Activated CD4-positive, alpha-beta T cell treated with anti-CD3 and anti-CD28 coated beads, Interleukin-10, Interleukin-2, amounts not matched to agents 100 ng/mL and 50 ng/mL, durations not matched to agents 16 hours and 8 hours (primary cell): ENCODE data around the gene SNX6.
A peak's percentile ranks its signal among the peaks of the same experiment; 100 is the strongest.
"Not testable (repeated sequence)": the region's sequence is repeated elsewhere in the genome, so short reads cannot be mapped to it uniquely, and the experiment has no call there.

Experiments used
- DNase-seq: peaks from one replicate; pipeline ENCODE4 v3.0.0-alpha.2; 2020

SNX6 gene

DNA sequence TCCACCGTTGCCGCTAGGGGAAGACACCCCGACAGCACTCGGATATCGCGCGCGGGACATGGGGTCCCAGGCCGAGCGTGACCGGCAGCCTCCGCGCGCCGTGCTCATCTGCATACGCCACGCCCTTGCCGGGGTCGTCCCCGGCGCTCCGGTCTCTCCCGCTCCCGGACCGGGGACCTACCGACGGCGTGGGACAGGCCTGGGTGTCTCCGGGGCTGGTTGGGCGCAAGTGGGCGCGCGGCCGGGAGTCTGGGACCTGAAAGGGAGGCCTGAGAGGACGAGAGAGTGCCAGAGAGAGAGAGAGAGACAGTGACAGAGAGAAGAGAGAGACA, 73.5 kb downstream of the SNX6 start:
- DNase-seq: not testable (repeated sequence)

DNA sequence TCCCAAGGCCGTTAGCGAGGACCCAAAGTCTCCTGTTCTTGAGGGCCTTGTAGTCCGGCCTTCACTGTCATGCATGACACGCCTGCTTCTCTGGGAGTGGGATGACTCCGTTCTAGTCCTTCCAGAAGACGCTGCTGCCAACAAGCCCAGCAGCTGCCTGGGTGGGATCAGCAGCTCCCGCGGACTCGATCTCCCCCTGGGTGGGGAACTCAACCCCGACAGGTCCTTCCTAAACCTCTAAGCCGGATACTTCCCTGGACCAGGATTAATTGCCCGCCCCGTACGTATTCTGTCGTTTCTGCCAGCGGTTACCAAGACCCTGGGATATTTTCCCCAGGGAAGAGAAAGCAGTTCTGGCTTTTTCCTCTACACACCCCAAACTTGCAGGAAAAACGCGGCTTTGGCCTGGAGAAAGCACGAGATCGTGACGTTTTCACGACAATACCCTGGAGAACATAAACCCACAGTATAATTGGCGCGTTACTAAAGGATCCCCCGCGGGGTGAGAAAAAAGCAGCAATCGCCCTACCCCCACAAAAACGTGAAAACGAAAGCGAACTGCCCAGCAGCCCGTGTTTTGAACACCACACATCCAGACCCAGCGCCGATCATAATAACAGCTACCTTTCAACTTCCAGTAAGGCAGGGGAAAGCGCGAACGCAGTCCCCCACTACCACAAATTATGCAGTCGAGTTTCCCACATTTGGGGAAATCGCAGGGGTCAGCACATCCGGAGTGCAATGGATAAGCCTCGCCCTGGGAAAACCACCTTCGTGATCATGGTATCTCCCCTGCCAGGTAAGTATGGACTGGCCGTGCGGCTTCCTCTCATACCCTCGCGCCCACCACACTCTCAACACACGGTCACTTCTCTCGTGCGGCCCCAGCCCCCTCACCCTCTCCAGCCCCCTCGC, 74.1 kb downstream of the SNX6 start:
- DNase-seq: not testable (repeated sequence)

DNA sequence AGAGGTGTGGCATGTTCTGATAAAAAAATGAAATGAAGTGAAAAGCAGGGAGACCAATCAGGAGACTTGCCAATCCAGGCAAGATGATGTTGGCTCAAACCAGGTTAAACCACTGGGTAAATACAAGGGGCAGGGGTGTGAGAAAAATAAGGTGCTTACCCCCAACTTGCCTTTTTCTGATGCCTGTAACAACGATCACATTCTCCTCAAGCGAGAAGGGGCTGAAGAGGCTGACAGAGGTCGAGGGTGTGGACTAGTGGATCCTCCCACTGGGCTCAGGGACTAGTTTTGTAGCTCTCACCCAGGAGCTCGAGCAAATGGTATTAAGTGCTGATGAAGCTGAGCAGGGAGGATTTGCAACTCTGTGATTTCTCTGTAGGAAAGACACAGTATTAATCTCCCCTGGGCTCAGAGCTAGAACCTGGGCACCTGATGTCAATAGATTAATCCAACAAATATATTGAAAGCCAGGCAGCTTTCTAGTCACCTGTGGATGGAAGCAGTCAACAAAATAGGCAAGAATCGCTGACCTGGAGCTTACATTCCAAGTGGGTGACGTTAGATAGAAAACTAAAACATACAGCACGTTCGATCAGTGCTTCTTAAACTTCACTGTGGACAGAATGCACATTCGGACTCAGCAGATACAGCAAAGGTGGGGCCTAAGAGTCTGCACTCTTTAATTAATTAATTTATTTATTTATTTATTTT, 75.3 kb downstream of the SNX6 start:
- peak; percentile 19 for DNase-seq

DNA sequence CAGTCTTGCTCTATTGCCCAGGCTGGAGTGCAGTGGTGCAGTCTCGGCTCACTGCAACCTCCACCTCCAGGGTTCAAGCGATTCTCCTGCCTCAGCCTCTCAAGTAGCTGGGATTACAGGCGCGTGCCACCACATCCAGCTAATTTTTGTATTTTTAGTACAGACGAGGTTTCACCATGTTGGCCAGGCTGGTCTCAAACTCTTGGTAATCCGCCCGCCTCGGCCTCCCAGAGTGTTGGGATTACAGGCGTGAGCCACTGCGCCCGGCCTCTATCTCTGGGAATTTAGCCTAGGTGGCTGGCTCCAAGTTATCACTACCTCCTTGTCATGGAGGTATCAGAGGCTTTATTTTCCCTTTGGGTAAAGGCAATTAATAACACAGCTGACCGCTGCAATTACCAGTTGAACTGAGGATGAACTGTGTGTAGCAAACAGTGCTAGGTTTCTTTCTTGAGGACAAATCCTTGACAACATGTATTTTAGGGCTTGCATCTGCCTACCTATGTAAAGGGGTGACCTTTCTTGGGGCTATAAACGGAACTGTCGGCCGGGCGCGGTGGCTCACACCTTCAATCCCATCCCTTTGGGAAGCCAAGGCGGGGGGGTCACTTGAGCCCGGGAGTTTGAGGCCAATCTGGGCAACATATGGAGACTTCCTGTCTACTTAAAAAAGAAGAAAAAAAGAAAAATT, 80.5 kb downstream of the SNX6 start:
- not testable (repeated sequence) for DNase-seq

DNA sequence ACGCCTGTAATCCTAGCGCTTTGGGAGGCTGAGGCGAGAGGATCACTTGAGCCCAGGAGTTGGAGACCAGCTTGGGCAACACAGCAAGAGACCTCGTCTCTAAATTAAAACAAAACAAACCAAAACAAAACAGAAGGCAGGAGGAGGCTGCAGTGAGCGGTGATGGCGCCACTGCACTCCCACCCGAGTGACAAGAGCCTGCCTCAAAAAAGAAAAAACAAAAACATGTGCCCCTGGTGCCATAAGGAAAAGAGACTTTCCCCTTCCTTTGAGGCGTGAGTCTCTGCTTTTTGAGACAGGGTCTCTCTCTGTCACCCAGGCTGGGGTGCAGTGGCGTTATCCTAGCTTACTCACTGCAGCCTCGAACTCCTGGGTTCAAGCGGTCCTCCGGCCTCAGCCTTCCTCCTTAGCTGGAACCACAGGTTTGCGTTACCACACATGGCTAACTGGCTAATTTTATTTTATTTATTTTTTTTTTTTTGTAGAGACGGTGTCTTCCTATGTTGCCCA, 81.4 kb downstream of the SNX6 start:
- no peak for DNase-seq

- not testable (repeated sequence) for DNase-seq
Observed at GRCh38 chr14:34547136-34547520, 82.8 kb downstream of the SNX6 start.

DNA sequence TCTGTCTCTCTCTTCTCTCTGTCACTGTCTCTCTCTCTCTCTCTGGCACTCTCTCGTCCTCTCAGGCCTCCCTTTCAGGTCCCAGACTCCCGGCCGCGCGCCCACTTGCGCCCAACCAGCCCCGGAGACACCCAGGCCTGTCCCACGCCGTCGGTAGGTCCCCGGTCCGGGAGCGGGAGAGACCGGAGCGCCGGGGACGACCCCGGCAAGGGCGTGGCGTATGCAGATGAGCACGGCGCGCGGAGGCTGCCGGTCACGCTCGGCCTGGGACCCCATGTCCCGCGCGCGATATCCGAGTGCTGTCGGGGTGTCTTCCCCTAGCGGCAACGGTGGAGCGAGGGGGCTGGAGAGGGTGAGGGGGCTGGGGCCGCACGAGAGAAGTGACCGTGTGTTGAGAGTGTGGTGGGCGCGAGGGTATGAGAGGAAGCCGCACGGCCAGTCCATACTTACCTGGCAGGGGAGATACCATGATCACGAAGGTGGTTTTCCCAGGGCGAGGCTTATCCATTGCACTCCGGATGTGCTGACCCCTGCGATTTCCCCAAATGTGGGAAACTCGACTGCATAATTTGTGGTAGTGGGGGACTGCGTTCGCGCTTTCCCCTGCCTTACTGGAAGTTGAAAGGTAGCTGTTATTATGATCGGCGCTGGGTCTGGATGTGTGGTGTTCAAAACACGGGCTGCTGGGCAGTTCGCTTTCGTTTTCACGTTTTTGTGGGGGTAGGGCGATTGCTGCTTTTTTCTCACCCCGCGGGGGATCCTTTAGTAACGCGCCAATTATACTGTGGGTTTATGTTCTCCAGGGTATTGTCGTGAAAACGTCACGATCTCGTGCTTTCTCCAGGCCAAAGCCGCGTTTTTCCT, 83.4 kb downstream of the SNX6 start:
- DNase-seq: not testable (repeated sequence)

DNA sequence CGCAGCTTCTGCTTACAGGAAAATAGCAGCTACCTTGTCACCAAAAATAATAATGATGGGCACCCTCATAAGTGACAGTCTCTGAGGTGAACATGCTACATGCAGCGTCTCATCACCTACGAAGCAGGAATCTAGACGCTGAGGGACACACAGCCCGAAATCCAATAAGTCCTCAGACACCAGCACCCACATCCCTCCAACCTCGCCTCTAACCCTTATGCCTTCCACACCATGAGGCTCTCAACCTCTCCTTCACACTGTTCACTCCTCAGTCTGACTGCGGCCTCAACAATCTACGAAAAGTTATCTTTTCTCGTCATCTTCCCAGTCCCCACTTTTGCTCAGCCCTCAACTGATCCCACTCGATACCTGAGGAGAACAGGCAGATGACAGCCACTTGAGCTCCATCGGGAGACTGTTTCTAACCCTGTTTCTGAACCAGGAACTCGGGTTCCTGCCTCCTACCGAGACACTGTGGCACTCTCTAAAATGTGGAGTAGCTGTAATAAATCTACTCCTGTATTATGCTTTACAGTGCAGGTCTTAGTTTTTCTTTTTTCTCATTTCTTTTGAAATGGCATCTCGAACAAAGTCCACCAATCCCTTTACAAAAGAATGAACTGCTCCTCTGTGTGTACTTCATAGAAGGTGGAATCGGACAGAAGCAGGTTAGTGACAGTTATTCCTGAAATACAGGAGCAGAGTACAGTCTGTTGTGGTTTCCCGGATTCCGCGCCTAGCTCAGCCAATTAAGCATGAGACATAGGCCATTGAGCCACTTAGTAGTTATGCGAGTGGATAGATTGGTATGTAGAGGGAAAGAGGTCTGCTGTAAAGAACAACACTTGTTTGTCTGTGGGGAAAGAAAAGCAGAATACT, 89.5 kb downstream of the SNX6 start:
- DNase-seq: not testable (repeated sequence)

DNA sequence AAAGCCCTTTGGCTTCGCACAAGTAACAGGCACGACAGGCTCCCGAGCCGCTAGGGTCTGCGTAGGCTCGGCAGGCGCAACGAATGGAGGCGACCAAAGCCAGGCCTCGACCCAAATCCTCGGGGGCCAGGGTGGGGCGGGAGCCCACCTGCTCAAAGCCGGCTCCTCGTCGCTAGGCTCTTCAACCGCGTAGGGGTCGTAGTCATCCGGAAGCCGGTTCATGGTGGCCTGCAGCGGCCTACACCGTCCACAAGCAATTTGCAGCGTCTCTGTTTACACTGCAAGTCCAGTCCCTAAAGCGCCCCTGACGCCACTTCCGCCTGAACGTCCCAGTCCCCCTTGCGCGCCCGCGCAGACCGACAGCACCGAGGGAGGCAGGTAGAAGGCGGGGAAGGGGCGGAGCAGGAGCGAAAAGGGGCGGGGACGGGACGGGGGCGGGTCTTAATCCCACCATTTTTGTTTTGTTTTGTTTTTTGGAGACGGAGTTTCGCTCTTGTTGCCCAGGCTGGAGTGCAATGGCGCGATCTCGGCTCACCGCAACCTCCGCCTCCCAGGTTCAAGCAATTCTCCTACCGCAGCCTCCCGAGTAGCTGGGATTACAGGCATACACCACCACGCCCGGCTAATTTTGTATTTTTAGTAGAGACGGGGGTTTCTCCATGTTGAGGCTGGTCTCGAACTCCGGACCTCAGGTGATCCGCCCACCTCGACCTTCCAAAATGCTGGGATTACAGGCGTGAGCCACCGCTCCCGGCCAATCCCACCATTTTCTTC, 90.4 kb downstream of the SNX6 start, which contains the start of gene EAPP:
Gene EAPP (minus strand): TSS at position 295 of the 774 bp plus-strand sequence. CDS start 73 bp downstream, at position 222.
- peak; percentile 98 for DNase-seq

- peak; percentile 8 for DNase-seq
Observed at GRCh38 chr14:34538871-34539406, 91.0 kb downstream of the SNX6 start.

DNA sequence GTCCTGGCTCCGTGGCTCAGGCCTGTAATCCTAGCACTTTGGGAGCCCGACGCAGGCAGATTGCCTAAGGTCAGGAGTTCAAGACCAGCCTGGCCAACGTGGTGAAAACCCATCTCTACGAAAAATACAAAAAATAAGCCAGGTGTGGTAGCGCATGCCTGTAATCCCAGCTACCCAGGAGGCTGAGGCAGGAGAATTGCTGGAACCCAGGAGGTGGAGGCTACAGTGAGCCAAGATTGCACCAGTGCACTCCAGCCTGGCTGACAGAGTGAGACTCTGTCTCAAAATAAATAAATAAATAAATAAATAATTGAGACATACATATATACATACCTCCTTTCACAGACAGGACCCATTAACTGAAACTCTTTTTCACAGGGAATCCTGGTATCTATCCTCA, 91.9 kb downstream of the SNX6 start:
- DNase-seq: not testable (repeated sequence)

DNA sequence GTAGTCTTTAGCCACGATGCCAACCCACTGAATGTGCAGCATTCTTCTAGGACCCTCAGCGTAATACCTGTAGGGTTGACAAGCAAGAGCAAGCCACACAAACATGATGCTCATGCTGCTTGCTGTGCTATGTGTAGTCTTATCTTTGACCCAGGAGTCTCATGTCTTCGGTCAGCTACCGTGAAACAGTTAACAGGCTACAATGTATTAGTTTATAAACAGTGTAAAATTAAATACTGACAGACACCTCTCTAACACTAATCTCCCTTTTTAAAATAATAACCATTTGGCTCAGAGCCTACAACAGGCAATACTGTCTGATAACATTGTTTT, 92.3 kb downstream of the SNX6 start:
- DNase-seq: no peak

DNA sequence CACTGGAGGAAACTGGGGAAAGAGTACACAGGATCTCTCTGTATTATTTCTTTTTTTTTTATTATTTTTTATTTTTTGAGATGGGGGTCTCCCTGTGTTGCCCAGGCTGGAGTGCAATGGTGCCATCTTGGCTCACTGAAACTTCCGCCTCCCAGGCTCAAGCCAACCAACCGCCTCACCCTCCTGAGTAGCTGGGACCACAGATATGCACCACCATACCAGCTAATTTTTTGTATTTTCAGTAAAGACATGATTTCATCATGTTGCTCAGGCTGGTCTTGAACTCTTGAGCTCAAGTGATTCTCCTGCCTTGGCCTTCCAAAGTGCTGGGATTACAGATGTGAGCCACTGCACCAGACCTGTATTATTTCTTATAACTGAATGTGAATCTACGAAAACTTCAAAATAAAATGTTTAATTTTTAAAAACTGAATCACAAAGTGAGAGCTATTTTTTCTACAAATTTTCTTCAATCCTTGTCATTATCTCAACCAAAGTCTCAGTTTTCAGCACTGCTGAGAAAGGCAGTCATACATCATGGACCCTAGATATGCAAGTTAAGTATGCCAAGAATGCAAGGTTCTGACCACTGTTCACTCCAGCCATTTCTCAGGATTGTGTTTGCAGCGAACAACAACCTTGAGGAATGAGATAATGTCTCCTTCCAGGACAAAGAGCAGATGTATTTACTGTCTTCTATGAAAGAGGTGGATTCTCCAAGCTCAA, 92.8 kb downstream of the SNX6 start:
- DNase-seq: no peak

GRCh38 chr14:34527591-34527990, 102.4 kb downstream of the SNX6 start:
- DNase-seq: no peak

GRCh38 chr14:34524216-34524615, 105.7 kb downstream of the SNX6 start:
- not testable (repeated sequence) for DNase-seq

DNA sequence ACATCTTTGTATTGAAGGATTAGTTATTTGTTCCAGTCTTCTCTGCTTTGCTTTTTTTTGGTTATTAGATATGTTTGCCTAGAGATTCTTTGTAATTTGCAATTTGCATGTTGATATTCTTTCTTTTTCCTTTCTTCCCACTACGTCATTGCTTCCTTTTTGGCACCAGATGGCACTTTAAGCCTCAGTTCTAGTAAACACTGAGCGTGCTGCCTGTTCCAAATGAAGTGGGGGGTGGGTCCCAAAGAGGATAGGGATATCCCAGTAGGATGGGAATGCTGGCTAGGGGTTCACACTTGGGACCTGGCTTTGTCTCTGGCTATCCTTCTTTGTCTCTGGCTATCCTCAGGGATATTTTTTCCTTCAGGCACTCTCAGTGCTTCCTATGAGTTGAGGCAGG, 107.5 kb downstream of the SNX6 start:
- DNase-seq: no peak

- not testable (repeated sequence) for DNase-seq
Observed at GRCh38 chr14:34521071-34521470, 108.9 kb downstream of the SNX6 start.

GRCh38 chr14:34520304-34520970, 109.5 kb downstream of the SNX6 start:
- DNase-seq: not testable (repeated sequence)
